22Rv1 (cell line): ENCODE measurements around the gene FOXJ2.
"Not testable (repeated sequence)": the region's sequence is repeated elsewhere in the genome, so short reads cannot be mapped to it uniquely, and the experiment has no call there.

Source experiments
- CTCF ChIP-seq: fragments of 450-650 bp; IDR thresholded peaks from 2 replicates; pipeline ENCODE4 v1.5.1; 2017; ENCODE audit warnings: mild to moderate bottlenecking
- ZFX ChIP-seq: fragments of 450-650 bp; IDR thresholded peaks from 2 replicates; pipeline ENCODE4 v1.6.1; 2017; ENCODE audit warnings: antibody characterized with exemption, borderline replicate concordance

GRCh38 chr12:8089277-8089676 lies 56.8 kb downstream of the FOXJ2 start:
- not testable (repeated sequence) for TF ChIP-seq CTCF, ZFX
